Muscle of back (tissue), 10 donors: Measurements from ENCODE around the gene DLAT. TPM values are rescaled to one million over a fixed set of nuclear protein-coding genes. Genes with fewer than 3 reads are reported as not detected.

Experiments
- polyA plus RNA-seq, 10 donors: library from polyadenylated mRNA; unstranded; fragments of 120-200 nt; gene quantifications; one replicate each; pipeline ENCODE4 v1.2.1, GENCODE V29; 2013; ENCODE audit not compliant: insufficient read length in 10 of 10

The DLAT gene
- polyA plus RNA-seq, 10 donors, result 34.9 to 48.9 (median 40.8) TPM

Other genes starting within 250 kb of the DLAT start
- gene ALG9, start 153.8 kb upstream of the DLAT start, polyA plus RNA-seq, result 10 to 100 TPM; 21.8 to 33.3 (median 28.2) TPM
- gene FDXACB1, start 146.2 kb upstream of the DLAT start, polyA plus RNA-seq, result 1 to 10 TPM; 1.7 to 3.5 (median 2.4) TPM
- gene CFAP68, start 145.9 kb upstream of the DLAT start, polyA plus RNA-seq, result 10 to 100 TPM; 13.9 to 22.5 (median 19.1) TPM
- gene CRYAB, start 113.6 kb upstream of the DLAT start, polyA plus RNA-seq, result 1,000 to 10,000 TPM in 1 of 10 donors, 100 to 1,000 TPM in 9; 407 to 1,057 (median 719) TPM
- 10 to 100 TPM; 49.6 to 93.5 (median 75.6) TPM for gene HSPB2, start 112.7 kb upstream of the DLAT start, polyA plus RNA-seq
- gene C11orf52, start 106.5 kb upstream of the DLAT start, polyA plus RNA-seq, result 1 to 10 TPM; 1.5 to 3.4 (median 2.3) TPM
- 10 to 100 TPM; 16.4 to 24.0 (median 18.7) TPM for gene DIXDC1, start 88.1 kb upstream of the DLAT start, polyA plus RNA-seq
- 1 to 10 TPM in 5 of 10 donors, under 1 TPM in 5; 0.65 to 1.6 (median 1.0) TPM for gene PIH1D2, start 48.6 kb downstream of the DLAT start, polyA plus RNA-seq
- 10 to 100 TPM; 25.7 to 33.1 (median 28.4) TPM for gene NKAPD1, start 48.9 kb downstream of the DLAT start, polyA plus RNA-seq
- 10 to 100 TPM; 50.0 to 60.7 (median 53.7) TPM for gene TIMM8B, start 61.3 kb downstream of the DLAT start, polyA plus RNA-seq
- gene SDHD, start 61.5 kb downstream of the DLAT start, polyA plus RNA-seq, result 100 to 1,000 TPM in 6 of 10 donors, 10 to 100 TPM in 4; 88.1 to 119 (median 105) TPM
- gene IL18, start 138.7 kb downstream of the DLAT start, polyA plus RNA-seq, result 1 to 10 TPM in 2 of 10 donors, under 1 TPM in 7, not detected in 1; 0.18 to 1.1 (median 0.69) TPM
- under 1 TPM in 8 of 10 donors, not detected in 2; 0.17 to 0.59 (median 0.29) TPM for gene TEX12, start 142.0 kb downstream of the DLAT start, polyA plus RNA-seq
- 10 to 100 TPM in 2 of 10 donors, 1 to 10 TPM in 8; 4.0 to 12.2 (median 6.0) TPM for gene BCO2, start 150.1 kb downstream of the DLAT start, polyA plus RNA-seq
- gene PTS, start 201.0 kb downstream of the DLAT start, polyA plus RNA-seq, result 10 to 100 TPM; 17.3 to 27.8 (median 20.9) TPM
- not detected for gene PLET1, start 235.5 kb downstream of the DLAT start, polyA plus RNA-seq